Cerebellar cortex (tissue), 1 donor: ENCODE measurements around the gene ZMYM5.
A peak's percentile ranks its signal among the peaks of the same experiment; 100 is the strongest.
"Not testable (repeated sequence)": the region's sequence is repeated elsewhere in the genome, so short reads cannot be mapped to it uniquely, and the experiment has no call there.

Experiments used
- DNase-seq: peaks from one replicate; pipeline ENCODE4 v3.0.0-alpha.2; 2015; ENCODE audit warnings: low spot score

The ZMYM5 gene

DNA sequence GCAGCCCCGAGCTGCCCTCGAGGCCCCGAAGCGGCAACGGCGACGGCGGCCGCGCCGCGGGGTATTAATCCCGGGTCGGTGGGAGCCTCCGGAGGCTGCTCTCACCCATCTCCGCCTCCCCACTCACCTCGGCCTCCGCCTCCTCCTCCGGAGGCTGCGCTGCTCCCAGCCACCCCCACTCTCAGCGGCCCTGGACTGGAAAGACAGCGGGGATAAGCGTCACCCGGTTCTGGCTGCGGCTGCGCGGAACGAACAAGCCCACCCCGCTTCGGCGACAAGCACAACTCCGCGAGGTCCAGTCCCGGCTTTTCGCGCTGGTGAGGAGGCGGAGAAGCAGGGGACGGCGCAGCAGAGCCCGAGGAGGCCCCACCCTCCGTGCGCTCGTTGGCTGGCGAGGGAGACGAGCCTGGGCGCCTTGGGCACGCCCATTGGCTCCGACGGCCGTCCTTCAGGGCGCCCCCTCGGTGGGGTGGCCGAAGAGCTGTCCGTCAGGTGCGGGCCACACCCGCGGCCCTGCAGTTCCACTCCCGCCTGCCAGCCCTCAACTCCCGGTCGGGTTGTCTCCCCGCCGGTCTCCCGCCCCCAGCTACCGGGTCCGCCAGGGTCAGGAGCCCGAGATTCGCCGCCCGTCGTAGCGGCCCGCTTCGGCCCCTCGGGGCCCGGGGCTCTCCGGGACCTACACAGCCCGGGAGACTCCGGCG lies at the start of gene ZMYM5:
Gene ZMYM5 (minus strand): TSS at position 327 of the 701 bp plus-strand sequence. CDS start 11,469 bp downstream, outside the sequence.
- DNase-seq: peak; percentile 99

DNA sequence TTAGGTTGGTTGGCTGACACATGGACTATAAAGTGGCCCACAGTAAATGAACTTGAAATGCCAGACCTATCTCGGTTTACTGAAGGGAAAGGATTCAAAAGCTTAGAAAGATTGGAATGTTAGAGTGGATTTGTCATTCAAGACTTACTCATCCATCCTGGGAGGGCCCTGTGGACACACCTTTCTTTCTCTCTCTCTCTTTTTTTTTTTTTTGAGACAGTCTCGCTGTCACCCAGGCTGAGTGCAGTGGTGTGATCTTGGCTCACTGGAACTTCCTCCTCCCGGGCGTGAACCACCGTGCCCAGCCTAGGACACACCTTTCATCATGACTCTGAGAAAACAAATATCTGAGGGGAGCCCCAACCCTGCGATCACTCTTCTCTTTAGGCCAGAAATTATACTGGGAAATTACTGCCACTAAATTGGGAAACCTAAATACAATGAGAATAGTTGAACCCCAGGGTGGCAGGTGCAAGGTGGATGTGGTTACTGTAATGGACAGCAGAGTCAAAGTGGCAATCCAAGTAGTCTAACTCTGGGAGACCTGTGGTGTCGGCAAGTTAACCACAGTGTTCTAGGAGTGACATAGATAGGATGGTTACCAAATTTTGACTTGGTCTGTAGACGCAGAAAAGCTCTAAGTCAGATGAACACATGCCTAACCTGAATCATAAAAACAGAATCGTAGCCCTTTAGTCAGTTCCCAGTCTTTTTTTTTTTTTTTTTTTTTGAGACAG lies 47.1 kb upstream of the ZMYM5 start:
- DNase-seq: no peak

DNA sequence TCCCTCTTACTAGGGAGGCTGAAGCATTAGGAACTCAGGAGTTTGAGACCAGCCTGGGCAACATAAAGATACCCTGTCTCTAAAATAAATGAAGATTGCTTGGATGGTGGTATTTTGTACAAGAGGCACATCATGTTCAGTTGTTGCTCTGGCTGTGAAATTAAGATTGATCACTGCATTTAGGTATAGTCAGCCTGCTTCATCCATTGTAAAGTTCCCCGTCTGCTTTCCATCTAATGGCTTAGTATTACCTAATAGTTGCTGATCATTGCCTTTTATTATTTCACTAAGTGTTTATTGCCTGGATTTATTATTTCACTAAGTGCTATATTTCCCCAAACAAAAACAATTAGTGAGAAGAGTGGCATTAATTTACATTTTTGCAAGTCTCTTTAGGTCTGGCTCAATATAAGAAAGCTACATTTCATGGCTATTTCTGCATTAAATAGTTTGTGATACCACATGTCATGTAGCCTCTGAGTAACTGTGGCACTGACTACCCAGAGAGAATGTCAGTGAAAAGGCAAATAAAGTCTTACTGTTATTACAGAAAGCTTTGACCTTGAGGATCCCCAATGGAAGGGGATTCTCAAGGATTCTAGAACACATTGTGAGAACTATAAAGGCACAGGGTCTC lies 45.0 kb upstream of the ZMYM5 start:
- no peak for DNase-seq

DNA sequence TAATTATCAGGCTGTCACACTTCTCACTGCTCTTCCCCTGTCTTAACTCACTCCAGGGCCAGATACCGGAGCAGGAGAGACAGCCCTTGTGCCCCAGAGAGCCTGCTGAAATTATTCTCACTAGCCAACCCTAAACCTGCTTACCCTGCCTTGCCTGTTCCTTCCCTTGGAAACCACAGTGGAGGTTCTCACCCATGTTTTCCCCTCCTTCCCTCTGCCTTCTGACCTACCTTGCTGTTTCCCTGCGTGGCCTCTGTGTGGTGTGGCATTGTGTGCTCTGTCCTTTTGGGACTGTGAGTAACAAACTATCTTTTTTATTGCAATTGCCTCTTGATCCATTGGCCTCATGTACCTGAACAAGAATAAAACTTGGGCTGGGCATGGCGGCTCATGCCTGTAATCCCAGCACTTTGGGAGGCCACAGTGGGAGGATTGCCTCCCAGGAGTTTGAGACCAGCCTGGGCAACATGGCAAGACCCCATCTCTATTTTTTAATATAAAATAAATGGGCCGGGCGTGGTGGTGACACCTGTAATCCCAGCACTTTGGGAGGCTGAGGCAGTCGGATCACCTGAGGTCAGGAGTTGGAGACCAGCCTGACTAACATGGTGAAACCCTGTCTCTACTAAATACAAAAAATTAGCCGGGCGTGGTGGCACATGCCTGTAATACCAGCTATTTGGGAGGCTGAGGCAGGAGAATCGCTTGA lies 42.2 kb upstream of the ZMYM5 start:
- DNase-seq: not testable (repeated sequence)

DNA sequence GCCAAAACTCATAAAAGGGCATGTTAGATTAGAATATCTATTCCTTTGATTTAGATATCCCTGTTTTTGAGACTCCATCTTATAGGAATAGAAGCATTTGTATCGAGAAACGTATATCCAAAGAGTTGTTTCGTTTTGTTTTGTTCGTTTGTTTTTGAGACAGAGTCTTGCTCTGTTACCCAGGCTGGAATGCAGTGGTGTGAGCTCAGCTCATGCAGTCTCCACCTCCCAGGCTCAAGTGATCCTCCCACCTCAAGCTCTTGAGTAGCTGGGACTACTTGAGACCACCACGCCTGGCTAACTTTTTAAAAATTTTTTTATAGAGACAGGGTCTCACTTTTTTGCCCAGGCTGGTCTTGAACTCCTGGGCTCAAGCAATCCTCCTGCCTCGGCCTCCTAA lies 26.6 kb upstream of the ZMYM5 start:
- no peak for DNase-seq

DNA sequence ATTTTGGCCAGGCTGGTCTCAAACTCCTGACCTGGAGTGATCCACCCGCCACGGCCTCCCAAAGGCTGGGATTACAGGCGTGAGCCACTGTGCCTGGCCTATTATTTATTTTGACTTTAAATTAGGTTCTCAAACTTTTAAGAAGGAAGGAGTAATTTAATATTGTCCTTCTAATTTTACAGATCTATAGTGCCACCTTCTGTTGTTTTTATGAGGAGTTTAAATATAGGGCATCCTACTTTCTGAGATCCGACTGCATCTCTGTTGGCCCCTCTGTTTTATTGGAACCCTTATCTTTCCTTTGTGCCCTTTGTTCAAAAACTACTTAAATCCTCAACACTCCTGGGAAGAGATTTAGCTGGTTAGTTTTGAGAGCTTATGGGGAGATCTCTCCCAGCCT lies 25.4 kb upstream of the ZMYM5 start:
- no peak for DNase-seq

DNA sequence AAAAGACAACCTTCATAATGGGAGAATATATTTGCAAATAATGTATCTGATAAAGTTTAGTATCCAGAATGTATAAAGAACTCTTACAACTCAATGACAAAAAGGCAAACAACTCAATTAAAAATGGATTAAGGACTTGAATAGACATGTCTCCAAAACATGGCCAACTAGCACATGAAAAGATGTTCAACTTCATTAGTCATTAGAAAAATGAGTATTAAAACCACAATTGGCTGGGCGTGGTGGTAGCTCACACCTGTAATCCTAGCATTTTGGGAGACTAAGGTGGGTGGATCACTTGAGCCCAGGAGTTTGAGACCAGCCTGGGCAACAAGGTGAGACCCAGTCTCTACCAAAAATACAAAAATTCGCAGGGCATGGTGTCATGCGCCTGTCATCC lies 18.8 kb upstream of the ZMYM5 start:
- DNase-seq: no peak

DNA sequence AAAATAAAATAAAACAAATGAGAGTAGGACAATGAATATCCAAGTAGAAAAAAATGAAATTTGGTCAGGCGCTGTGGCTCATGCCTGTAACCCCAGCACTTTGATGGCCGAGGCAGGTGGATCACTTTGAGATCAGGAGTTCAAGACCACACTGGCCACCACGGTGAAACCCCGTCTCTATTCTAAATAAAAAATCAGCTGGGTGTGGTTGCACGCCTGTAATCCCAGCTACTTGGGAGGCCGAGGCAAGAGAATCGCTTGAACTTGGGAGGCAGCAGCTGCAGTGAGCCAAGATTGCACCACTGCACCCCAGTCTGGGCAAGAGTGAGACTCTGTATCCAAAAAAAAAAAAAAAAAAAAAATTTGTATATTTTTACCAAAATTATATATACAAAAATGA lies 18.2 kb upstream of the ZMYM5 start:
- no peak for DNase-seq

DNA sequence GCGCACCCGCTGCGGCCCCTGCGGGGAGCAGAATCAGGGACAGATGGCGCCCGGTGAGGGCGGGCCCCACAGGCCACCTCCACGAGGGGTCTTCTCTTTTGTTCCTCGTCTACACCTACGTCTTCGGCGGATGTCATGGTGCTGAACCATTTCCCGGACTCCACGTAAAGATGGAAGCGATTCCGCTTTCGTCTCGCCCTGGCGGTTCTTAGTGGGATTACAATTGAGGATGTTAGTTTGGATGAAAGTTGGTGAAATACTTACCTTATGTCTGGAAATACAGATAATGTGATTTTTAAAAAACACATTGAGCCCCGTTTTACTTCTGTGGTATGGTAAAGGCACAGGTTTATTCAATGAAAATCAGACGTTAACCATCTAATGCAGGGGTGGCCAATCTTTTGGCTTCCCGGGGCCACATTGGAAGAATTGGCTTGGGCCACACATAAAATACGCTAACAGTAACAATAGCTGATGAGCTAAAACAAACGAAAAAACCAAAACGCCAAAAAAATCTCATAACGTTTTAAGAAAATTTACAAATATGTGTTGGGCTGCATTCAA lies 1.4 kb upstream of the ZMYM5 start:
- peak; percentile 71 for DNase-seq

DNA sequence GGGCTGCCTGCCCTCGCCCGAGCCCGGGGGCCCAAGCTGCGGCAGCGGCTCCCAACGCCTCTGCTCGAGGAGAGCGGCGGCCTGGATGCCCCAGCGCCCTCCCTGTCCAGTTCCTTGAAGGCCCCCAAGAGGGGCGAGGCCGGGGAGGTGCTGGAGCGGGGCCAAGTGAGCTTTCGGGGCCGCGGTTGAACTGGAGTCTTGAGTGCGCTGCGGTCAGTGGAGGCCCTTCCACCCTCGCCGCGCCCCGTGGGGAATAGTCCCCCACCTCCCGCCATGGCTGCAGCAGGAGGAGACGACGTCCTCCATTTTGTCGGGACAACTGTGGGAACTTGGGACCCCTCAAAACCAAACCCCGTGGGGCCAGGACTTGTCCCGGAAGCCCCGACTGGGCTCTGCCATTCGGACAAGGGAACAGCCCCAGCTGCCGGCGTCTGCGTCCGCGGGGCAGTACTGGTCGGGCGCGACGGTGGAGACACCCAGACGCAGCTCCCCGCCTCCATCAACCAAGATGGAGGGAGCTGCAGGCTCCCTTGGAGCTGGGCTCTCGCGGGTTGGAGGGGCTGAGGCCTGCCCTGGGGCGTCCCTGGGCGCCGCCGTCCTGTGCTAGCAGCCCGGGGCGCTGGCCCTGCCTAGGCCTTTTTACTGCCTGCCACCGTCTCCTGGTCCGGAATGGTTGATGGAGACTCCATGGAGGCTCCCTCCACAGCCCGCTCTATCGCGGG lies 736 bp upstream of the ZMYM5 start:
- peak; percentile 56 for DNase-seq

DNA sequence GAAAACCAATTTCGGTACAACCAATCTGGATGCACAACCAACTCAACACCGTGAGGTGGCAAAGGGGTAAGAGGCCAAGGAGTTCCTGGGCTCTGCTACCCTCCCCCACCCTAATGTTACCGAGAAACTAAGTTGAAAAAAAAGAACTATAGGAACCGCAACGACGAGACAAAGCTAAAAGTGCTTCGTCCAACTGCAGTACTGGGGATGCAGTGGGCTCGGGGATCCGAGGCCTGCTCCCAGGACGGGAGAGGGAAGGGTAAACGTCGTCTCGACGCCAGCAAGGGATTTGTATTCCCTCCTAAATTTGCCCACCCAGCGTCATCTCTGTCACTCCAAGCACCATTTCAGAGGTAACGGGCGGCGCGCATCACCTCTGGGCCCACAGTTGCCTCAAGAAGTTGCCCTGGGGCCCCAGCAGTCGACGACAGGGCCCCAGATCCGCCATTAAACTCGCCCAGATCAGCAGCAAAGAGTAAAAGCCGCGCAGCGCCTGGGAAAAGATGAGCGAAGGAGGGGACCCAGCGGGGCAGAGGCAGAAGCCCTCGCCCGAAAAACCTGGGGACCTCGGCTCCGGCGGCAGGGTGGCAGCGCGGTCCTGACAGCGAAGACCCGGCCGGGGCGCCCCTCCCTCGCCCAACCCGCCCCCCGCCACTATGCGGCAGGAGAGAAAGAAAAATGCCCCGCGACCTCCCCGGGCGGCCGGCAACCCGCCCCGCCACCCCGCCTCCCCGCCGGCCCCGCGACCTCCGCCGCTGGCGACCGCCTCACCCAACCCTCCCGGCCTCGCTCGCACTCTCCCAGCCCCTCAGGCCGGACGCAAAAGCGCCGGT lies 752 bp downstream of the ZMYM5 start:
- peak; percentile 36 for DNase-seq

DNA sequence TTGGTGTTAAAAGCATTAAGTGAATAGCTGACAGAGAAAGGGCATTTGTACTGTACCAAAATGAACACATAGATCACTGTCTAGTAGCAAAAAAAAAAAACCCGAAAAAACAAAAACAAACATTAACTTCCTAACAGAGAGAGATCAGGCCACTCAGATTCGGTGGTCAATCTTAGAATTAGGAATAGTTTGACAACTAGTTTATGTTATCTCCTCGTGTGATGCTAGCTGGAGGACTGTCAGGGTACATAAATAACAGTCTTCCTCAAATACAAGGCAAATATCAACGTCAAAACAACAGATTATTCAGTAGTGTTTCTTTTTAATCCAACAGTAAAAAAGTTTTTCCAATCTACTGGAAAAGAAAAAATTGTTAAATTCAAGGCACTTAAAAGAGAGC lies 1.7 kb downstream of the ZMYM5 start:
- no peak for DNase-seq

DNA sequence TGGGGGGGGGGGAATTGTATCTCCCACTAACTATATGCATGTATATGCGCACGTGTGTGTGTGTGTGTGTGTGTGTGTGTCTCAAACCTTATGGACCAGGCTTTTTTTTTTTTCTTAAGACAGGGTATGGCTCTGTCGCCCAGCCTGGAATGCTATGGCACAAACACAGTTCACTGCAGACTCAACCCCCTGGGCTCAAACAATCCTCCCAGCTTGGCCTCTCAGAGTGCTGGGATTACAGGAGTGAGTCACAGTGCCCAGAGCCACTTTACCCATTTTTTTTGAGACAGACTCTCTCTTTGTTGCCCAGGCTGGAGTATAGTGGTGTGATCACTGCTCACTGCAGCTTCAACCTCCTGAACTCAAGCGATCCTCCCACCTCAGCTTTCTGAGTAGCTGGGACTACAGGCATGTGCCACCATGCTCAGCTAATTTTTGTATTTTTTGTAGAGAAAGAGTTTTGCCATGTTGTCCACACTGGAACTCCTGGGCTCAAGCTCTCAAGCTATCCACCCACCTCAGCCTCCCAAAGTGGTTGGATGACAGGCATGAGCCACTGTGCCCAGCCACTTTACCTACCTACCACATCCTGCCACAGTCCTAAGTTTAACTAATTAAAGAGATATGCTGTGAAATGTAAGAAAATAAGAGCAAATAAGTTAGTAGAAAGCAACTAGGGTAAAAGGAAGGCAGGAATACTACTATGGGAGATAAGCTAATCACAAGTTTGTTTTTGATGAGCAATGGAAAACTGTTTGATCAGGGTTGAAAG lies 2.4 kb downstream of the ZMYM5 start:
- no peak for DNase-seq

DNA sequence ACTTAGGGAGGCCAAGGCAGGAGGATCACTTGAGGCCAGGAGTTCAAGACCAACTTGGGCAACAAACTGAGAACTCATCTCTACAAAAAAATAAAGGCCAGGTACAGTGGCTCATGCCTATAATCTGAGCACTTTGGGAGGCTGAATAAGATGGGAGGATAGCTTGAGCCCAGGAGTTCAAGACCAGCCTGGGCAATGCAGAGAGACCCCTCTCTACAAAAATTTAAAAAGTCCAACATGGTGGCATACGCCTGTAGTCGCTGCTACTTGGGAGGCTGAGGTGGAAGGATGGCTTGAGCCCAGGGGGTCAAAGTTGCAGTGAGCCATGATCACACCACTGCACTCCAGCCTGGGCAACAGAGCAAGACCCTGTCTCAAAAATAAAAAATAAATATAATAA lies 5.8 kb downstream of the ZMYM5 start:
- not testable (repeated sequence) for DNase-seq

DNA sequence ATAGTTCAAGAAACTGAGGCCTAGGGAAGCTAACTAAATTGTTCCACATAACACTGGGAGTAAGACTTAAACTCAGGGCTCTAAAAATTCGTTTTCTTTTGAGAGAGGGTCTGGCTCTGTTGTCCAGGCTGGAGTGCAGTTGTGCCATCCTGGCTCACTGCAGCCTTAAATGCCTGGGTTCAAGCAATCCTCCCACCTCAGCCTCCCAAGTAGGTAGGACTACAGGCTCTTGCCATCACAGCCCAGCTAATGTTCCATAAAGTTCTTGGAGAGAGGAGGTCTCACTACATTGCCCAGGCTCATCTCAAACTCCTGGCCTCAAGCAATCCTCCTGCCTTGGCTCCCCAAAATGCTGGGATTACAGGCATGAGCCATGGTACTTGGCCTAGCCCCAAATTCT lies 10.7 kb downstream of the ZMYM5 start:
- DNase-seq: no peak

DNA sequence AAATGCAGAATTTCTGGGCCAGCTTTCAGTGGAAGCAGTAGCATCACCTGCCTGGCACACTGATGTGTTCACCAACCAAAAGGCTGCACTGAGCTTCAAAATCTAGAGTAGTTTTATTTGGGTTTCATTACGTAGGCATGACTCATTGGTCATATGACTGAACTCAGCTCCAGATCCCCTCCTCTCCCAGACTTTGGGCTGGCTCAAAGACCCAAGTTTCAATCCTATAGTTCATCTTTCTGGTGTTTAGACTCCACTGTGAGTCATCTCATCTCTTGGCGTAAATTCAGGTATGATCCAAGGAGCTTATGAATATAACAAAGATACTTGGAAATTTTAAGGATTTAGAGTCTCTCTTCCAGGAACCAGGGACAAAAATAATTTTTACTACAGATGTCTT lies 17.7 kb downstream of the ZMYM5 start:
- DNase-seq: no peak

DNA sequence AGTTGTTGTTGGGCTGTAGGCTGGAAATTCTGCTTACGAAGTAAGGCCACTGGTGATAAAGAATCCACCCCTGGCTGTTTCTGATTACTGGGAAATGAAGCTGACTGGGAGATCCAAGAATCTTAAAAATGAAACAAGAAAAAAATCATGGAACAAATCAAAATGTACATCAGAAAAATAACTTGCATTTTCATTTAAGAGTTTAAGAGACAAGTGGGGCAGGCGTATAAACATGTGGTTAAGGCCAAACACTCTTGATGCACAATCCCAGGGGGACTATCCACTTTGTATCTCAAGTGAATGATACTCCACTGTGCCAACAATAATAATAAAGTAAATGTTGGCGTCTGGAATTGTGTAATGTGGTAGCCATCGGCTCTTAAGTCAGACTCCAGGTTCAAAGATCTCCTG lies 24.6 kb downstream of the ZMYM5 start:
- no peak for DNase-seq

DNA sequence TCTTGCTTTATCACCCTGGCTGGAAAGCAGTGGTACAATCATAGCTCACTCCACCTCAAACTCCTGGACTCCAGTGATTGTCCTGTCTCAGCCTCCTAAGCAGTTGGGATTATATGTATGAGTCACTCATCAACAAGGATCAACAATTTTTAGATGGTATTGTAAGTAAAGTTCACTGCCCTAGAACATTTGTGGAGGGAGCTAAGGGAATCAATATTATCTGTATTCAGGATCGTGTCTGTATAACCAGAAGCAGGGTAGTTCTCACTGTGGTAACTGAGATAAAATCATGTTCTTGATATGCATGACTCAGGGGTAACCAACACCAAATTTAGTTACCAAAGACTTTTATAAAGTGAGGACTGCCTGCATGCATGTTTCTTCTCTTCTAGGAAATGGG lies 27.0 kb downstream of the ZMYM5 start:
- DNase-seq: no peak

DNA sequence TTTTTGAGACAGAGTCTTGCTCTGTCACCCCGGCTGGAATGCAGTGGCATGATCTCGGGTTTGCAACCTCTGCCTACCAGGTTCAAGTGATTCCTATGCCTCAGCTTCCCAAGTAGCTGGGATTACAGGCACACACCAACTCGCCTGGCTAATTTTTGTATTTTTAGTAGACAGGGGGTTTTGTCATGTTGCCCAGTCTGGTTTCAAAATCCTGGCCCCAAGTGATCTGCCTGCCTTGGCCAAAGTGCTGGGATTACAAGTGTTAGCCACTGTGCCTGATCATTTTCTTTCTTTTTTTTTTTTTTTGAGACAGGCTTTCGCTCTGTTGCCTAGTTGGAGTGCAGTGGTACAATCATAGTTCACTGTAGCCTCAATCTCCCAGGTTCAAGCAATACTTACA lies 28.7 kb downstream of the ZMYM5 start:
- DNase-seq: no peak

DNA sequence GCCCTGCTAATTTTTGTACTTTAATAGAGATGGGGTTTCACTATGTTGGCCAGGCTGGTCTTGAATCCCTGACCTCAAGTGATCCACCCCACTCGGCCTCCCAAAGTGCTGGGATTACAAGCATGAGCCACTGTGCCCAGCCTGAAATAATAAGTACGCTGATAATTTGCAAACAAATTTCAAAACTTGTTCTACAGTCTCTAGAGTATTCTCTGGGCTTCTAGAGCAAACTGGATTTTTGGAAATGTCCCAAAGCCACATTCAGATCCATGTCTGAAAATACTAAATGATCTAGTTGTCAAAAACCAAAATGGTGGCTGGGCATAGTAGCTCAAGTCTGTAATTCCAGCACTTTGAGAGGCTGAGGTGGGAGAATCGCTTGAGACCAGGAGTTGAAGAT lies 40.8 kb downstream of the ZMYM5 start:
- no peak for DNase-seq
